ENCODE results near the gene TBPL1.
"Not testable (repeated sequence)": the region's sequence is repeated elsewhere in the genome, so short reads cannot be mapped to it uniquely, and the experiment has no call there.

The TBPL1 gene

DNA sequence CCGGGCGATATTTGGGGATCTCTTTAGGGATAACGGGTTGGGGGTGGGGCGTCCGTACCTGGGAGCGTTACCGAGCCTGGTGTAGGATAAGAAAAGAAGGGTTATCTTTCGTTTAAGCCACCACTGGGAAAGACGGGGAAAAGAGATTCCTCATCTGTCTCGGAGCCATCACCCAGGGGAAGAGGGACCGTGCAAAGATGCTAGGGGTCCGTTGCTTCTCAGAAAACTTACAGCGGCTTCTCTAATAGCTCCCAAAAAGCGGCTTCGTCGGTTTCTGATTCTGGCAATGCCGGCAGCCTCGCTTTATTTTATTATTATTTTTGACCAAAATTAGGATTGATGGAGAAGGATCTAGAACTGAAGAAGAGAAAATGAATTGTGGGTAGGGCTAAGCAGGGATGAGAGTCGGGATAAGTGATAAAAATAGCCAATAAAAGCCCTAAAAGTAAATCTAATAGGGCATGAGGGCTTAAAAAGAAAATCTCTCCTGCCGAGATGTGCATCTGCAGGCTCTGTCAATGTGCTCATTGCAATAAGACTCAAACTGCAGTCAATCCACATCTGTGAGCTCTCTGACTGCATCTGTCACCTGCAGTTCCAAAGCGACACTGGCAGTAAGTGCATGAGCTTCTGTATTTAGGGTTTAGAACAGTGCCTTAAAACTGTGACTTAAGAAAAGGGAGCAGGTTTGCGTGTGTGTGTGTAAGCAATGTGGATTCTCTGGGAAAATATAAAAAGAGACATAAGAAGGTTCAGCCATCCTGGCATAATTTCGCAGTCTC is 801 bp downstream of the TBPL1 start:
- DNase-seq (ENCODE audit: low spot score) = no peak

DNA sequence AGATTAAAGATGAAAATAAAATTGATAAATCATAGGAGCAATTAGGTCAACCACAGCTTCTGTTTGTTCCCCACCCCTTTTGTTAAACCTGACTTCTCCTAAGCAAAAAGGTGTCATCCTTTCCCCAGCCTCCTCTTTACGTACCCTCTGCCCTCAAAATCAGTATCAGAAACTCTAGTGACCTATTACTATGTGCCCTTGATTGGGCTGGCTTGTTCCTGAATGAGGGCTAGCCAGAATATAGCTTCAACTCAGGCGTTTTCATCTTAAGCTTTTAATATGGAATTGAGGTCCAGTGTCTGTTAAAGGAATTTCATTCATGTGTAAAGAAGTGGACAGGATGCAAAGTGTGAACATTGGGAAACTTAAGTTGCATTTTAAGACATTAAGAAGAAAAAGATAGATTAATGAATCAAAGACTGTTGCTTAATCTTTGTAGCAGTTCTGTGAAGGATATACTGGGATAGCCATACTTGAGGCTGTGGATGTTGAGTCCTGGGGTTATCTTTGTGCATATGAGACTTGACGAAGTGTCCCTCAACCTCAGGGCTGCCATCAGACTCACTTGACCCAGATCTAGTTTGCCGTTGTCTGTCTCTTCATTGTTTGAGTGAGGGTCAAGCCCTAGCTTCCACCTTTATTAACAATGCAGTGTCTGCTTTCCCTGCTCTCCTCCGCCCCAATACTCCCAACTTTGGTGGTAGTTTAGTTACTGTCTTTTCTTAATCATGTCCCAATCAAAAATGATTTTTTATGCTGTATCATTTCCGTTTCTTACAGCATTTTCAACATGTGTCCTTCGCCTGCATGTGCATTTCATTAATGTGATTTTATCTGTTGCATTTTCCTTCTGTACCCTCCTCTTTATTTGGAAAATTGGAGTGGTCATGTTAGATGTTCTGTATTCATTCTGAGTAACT is 1.9 kb downstream of the TBPL1 start:
- DNase-seq (ENCODE audit: low spot score) = no peak

DNA sequence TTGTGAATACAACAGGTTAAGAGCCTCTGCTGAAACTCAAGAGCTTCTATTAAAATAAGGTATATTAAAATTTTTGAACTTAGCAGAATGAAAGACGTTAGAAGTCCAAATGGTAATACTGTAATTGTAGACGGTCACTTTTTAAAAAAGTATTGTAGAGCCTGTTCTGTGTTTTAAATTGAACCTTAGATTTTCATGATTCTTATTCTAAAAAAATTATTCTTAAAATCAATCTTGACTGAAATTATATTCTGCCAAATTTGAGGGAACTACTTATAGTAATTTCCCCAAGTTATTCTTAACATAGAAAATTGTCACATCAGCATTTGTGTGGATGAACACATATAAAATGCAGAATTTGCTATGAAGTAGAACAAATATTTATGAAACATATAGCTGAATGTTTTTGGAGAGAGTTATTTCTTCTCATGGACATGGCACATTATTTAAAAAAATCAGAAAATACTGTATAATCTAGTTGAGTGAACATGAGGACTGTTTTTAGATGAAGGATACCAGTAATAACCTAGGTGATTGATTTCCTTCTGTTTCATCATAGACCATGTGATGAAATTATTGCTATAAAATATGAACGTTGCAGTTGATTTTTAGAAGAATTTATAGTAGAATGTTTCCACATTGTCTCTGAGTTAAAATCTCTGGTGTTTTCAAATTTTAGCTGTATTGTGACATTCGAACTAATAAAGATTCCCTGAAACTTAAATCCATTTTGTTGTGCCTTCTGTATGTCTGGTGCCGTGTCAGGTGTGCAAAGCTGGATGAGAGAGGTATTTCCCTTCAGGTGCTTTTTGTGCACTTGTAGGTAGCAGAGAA is 2.8 kb downstream of the TBPL1 start:
- no peak for DNase-seq (ENCODE audit: low spot score)

DNA sequence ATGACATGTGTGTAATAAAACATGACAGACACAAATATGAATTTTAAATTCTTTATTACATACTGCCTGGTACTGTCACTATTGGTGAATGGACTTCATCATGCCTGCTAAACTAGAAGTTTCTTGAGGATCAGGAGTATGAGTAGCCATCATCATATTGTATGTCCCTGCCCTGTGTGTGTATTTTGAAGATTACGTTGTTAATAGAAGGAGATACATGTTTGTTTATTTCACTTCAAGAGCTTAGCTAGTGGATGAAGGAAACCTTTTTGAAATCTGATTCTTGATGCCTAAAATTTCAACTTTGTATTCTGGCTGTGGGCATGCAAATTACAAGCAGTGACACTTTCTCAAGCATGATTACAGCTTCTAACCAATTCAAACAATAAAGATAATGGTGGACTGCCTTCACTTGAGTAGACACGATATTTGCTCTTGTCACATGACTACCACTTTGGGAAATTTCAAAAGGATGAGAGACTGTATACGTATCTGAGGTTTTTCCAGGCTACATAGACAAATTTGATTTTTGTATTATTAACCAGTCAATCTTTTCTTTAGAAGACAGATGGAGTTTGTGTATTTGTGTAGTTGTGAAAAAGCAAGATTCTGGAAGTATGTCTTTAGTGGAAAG is 3.5 kb downstream of the TBPL1 start:
- DNase-seq (ENCODE audit: low spot score) = no peak

DNA sequence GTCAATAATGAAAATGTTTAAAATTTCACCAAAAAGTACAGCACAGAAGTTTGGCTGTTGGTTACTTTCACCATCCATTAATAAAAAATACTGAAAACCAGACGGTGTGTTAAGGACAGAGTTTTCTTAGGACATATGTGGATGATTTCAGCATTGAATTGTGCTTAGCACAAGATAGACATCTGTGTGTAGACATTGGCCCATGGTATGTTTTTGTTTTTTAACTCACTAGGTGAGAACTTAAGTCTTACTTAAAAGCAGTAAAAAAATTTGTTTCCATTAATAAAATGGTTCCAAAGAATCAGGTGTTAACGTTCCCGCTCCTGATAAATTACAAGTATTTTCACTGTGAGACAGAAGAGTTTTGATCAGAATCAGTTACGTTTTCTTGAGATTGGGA is 4.2 kb downstream of the TBPL1 start:
- DNase-seq (ENCODE audit: low spot score) = no peak

DNA sequence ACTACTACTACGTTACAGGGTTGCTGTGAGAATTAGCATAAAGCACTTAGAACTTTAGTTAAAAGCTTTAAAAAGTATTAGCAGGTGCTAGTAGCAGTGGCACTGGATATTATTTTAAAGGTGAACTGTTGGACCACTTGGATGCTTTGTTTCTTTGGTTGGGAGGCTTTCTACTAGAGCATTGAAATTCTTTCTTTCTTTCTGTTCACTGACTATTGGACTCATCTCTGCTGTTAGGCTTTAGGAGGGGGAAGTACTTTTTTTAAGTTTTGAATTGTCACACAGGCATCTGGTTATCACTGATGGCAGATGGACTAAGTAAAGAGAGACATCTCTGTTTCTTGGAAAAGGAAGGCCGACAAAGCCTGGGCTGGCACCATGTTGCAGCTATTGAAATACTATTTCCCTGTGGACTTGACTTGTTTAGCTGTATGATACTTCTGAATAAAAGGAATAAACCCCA is 4.8 kb downstream of the TBPL1 start:
- no peak for DNase-seq (ENCODE audit: low spot score)

DNA sequence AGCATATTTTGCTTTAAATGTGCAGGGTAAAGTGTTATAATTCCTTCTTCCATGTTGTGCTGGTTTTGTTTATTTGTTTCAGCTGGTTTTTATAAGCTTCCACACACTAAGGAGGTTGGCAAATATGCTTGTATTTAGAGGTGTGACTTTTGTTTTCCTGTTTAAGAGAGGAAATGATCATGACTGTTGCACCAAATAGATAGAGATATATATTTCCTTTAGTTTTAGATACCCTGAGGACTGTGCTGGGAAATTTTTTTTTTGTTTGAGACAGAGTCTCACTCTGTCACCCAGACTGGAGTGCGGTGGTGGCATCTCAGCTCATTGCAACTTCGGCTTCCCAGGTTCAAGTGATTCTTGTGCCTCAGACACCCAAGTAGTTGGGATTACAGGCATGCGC is 5.8 kb downstream of the TBPL1 start:
- no peak for DNase-seq (ENCODE audit: low spot score)

DNA sequence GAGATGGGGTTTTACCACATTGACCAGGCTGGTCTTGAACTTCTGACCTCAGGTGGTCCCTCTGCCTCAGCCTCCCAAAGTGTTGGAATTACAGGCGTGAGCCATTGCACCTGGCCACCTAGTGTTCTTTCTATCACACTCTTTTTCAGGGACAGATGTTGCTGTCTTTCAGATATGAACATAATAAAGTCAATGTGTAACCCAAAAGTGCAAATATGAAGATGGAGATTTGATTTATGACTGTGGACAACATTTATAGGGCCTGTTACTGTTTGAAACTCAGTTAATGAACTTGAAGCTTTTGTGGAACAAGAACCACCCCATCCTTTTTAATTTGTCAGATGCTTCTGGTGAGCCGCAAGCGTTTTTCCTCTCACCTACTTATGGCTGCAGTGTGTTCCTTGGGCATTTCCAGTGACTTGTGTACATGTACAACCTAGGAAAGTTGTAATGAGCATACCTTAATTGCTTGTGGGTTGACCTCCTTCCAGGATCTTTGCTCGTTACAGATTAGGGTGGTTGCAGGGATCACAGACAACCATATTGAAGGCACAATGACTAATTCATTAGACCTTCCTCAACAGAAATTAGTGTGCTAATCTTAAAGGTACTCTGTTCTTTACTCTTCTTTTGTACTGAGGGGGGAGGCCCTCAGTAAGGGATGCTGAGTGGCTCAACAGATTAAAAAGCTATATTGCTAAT is 6.8 kb downstream of the TBPL1 start:
- DNase-seq (ENCODE audit: low spot score) = no peak

DNA sequence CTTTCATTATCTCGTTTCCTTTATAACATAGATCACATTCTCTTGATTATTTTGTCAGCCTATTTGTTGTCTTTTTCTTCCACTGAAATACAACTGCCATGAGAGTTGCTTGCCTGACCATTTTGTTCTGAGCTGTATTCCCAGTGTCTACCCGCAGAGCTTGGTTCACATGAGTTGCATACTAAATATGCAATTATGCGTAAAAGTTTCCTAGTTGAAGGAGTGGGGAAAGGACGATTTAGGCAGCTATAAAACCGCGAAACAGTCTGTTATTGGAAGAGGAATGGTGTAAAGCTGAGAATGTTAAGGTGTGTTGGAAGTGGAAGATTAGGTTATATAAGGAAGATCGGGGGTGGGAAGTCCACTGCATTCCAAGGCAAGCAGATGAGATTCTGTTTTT is 8.8 kb downstream of the TBPL1 start:
- no peak for DNase-seq (ENCODE audit: low spot score)

DNA sequence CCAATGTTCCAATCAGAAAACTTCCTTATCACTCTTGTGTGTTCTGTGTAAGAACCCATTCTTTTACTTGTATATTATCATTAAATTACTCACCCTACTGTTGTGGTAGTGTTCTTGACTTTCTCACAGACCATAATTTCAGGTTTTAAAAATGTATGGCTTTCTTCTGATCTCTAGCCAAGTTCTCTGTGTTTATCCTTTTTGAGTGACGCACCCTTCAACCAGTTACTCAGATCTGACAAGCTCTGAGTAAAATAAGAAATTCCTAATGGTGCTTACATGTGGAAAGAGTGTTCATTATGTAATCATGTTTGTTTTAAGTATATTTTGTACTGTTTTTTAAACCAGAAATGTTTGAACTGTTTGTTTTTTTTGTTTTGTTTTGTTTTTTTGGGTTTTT is 11.0 kb downstream of the TBPL1 start:
- DNase-seq (ENCODE audit: low spot score) = no peak

DNA sequence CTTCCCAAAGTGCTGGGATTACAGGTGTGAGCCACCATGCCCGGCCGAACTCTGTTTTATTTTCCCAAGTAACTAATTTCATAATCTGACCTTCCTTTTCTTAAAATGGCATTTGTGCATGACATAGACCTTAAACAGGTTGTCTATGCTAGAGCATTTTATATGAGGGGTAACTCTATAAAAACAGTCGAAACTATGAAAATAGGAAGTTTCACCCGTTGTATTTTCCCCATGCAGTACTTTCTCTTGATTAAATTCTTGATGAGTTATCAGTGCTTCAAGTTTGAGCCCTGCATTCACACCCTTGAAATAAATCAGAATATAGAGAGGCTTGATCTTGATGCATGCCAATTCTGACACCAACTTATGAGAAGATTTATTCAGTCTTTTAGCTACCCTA is 11.7 kb downstream of the TBPL1 start:
- no peak for DNase-seq (ENCODE audit: low spot score)

DNA sequence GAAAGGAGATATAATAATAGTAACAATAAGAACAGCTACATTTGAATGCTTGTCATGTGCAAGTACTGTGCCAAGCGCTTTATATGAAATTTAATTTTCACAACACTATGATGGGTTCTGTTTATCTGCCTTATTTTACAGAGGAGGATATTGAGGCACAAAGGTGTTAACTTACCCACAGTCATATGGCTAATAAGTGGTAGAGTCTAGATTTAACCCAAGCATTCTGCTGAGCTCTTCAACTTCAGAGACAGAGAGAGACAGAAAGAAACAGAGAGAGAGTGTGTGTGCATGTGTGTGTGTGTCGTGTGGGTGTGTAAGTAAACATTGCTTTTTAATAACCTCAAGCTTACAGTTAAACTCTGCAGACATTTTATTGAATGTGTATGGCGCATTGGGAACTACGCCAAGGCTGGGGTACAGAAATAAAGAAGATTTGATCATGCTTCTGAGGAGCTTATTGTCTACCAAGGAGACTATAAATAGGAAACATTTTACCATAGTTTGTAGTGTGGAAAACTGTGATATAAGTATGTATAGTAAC is 12.9 kb downstream of the TBPL1 start:
- no peak for DNase-seq (ENCODE audit: low spot score)

DNA sequence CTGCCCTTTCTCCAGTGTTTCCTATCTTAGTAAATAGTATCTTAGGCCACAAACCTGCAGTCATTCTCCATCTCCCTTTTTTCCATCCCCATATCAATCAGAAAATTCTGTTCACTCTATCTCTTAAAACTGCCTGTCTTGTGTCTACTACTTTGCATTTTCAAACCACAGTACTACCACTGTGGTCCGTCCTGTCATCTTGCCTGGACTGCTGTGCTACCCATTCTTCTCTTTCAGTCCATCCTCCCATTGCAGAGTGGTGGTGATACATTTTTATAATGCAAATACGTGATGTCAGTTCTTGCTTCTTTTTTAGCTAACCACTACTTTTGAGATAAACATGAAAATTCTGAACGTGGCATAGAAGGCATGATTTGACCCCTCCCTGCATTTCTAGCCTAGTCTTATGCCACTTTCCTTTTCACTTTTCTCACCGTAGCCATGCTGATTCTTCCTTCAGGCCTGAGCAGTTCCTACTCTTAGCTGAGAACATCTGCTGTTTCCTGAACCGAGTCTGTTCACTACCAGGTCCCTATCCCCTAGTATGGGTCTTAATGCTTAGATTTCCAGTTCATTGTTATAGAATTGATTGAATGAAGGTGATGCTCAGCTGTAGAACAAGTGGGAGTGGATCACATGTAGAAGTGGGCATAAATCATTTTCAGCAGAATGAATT is 13.8 kb downstream of the TBPL1 start:
- DNase-seq (ENCODE audit: low spot score) = no peak

DNA sequence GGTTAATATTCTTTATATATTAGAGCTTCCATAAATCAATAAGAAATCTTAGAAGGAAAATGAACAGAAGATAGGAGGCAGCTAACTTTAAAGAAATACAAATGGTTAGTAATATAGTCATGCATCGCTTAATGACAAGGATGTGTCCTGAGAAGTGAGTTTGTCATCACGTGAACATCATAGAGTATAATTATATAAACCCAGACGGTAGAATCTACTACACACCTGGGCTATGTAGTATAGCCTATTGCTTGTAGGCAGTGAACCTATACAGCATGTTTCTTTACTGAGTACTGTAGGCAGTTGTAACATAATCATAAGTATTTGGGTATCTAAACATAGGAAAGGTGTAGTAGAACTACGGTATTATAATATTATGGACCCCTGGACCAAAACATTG is 14.3 kb downstream of the TBPL1 start:
- no peak for DNase-seq (ENCODE audit: low spot score)

DNA sequence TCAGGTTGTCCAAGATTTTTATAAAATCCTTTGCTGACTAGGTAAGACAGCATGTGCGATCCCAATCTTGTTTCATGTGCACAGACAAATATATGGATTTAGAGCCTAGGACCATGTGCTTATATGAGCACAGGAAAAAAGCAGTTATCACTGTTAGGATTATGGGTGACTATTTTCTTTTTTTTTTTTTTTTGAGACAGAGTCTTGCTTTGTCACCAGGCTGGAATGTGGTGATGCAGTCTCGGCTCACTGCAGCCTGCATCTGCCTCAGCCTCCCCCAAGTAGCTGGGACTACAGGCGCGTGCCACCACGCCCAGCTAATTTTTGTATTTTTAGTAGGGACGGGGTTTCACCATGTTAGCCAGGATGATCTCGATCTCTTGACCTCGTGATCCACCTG is 14.8 kb downstream of the TBPL1 start:
- not testable (repeated sequence) for DNase-seq (ENCODE audit: low spot score)

DNA sequence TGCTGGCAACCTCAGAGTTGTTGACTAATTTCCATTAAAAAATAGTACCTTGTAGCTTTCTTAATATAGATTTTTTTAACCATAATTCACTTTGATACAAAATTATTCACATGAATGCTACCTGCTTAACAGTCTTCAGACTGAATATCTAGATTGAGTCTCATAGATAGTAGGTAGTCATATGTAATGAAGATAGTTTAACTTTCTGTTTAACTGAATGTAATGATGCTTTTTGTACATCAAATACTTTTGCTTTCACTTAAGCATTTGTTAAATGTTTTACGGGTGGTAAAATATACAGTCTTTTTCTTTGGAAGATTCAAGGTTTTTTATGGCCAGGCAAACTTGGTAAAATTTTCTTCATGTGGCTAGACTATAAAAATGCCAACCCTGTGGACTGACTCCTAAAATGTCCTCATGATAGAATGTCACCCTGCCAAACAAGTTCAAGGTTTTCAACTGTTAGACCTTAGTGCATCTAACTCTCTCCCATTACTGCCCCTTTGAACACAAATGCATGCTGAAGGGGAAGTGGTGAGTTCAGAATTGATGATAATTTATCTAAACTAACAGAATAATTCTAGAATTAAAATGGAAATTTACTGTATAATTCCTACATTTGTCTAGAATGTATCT is 16.4 kb downstream of the TBPL1 start:
- no peak for DNase-seq (ENCODE audit: low spot score)

DNA sequence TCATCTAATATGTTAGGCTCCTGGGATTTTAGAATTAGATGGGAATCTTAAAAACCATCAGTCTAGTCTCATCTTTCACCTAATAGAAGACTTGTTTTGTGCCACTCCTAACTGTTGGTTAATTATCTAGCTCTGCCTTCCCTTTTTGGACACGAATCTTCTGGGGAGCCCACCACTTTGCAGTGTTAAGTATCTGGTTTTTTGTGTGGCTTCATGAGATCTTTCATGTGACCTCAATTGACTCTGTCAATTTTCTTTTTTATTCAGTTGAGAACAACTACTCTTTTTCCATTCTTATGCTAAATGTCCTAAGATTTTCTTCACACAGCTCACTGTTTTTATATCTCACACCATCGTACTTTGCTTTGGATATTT is 16.9 kb downstream of the TBPL1 start:
- DNase-seq (ENCODE audit: low spot score) = no peak

DNA sequence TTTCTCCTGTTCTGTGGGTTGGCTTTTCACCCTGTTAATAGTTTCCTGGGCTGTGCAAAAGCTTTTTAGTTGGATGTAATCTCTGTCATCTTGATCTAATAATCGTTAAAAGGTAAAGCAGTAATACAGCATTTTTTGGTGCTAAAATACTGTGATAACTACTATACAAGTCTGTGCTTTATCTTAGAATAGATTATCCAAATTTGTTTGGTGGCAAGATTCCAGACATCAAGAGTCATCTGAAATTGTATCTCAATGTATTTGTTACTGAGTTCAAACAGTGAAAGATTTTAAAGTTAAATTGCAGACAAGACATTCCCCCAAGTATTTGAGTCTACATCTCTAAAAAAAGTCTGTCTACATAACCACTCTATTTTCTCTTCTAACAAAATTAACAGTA is 18.8 kb downstream of the TBPL1 start:
- DNase-seq (ENCODE audit: low spot score) = no peak

DNA sequence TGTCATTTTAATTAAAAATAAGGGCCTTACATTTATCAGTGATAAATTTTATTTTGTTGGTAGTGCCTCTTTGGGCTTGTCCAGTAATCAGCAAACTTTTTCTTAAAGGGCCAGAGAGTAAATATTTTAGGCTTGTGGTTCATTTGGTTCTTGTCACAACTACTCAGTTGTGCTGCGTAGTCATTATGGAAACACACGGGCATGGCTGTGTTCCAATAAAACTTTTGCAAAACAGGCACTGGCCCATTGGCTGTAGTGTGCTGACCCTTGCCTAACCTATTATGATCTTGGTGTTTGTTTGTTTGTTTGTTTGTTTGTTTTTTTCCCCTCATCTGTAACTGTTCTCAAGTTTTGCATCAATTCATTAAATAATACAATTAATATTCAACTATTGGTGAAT is 19.4 kb downstream of the TBPL1 start:
- DNase-seq (ENCODE audit: low spot score) = no peak

Measured in COLO829 (cell line).